Subcutaneous preadipocyte (primary cell): Measurements from ENCODE around the gene TMEM33. TPM values are rescaled to one million over a fixed set of nuclear protein-coding genes. Genes with fewer than 3 reads are reported as not detected.

Experiments
- small RNA-seq: library from RNA; depleted of rRNA; stranded (forward); fragments of <200 nt; gene quantifications from one replicate; pipeline ENCODE3, GENCODE V24; 2012
- total RNA-seq: library from RNA; depleted of rRNA; stranded (reverse); fragments of >200 nt; gene quantifications from 2 replicates; pipeline ENCODE4 v1.2.3, GENCODE V29; 2012

TMEM33 gene, protein sequence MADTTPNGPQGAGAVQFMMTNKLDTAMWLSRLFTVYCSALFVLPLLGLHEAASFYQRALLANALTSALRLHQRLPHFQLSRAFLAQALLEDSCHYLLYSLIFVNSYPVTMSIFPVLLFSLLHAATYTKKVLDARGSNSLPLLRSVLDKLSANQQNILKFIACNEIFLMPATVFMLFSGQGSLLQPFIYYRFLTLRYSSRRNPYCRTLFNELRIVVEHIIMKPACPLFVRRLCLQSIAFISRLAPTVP
- 52.5 and 76.6 TPM in 2 replicates for total RNA-seq

DNA sequence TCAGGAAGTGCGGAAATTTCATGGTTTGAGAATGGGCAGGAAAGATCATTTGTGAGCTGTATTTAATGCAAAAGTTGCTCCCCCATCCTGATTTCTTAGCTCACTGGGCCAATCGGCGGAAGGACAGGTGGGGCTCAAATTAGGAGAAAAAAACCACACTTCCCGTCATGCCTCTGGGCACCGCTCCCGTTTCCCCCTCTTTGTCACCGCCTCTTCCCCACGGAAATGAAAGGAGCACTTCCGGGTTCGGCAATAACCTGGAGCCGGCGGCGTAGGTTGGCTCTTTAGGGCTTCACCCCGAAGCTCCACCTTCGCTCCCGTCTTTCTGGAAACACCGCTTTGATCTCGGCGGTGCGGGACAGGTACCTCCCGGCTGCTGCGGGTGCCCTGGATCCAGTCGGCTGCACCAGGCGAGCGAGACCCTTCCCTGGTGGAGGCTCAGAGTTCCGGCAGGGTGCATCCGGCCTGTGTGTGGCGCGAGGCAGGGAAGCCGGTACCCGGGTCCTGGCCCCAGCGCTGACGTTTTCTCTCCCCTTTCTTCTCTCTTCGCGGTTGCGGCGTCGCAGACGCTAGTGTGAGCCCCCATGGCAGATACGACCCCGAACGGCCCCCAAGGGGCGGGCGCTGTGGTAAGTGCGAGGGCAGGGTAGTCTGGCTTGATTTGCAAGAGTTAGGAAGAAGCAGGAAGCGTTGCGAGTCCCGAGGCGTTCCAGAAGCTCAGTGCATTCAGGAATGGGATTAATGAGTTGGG lies at the start of gene TMEM33:
Gene TMEM33, plus strand, starts transcription at position 529 of the 751 bp plus-strand sequence. Its CDS starts 56 bp downstream, at position 585.

DNA sequence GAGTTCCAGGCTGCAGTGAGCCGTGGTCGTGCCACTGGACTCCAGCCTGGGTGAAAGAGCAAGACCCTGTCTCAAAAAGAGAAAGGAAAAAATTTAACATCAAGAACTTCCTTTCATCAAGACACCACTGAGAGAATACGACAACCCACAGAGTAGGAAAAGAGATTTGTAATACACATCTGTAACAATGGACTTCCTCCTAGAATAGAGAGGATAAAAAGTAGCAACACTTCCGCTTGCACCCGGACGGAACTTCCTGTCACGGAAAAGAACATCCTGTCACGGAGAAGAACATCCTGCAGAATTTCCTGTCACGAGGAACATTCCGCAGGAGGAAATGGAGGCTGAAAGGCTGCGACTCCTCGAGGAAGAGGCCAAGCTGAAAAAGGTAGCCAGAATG lies 46.2 kb downstream of the TMEM33 start, which contains the start of gene DCAF4L1:
Gene DCAF4L1, plus strand, starts transcription at position 301 of the 400 bp plus-strand sequence. Its CDS starts 37 bp downstream, at position 338.

DNA sequence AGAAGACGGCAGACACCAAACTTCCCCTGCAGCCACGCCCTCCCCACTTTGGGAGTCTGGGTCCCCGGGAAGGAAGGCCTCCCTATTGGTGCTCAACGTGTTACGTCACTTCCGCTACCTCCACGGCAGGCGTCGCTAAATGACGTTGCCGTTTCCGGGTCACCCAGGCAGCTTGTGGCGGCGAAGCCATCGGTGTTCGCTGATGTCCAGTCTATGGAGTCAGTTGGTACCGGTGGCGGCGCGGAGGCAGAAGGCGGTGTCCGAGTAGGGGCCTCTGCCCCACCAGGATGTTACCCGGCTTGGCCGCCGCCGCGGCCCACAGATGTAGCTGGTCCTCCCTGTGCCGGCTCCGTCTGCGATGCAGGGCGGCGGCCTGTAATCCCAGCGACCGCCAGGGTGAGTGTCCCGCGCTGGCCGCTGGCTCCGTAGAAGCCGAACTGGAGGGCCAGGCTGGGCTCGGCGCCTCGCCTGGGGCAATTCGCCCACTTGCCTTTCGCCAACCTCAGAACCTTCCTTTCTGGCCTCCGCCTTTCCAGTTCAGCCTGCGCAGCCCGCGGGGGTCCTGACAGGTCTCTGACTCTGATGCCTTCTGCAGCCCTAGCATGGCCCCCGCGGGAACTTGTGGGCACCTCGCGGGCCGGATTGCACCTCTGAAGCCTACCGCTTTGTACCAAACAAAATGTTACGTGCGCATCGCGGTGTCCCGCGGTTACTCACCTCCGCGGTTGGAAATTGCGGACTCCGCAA lies 55.3 kb downstream of the TMEM33 start, which contains the start of gene SLC30A9:
Gene SLC30A9, plus strand, starts transcription at position 166 of the 747 bp plus-strand sequence. Its CDS starts 122 bp downstream, at position 288.

Small RNAs within 50 kb of the gene (small RNA-seq; reads per million reads assigned to genes)
- not detected for gene AC108210.2

Other genes starting within 250 kb of the TMEM33 start
- not detected in 2 replicates for gene PHOX2B, start 186.7 kb upstream of the TMEM33 start, total RNA-seq
- under 0.01 and 0.20 TPM in 2 replicates for gene DCAF4L1, start 46.3 kb downstream of the TMEM33 start, total RNA-seq
- 53.3 and 64.9 TPM in 2 replicates for gene SLC30A9, start 55.1 kb downstream of the TMEM33 start, total RNA-seq
- gene BEND4, start 217.2 kb downstream of the TMEM33 start, total RNA-seq = not detected in 2 replicates